Measurements from ENCODE around the gene OSBPL2. TPM values are rescaled to one million over a fixed set of nuclear protein-coding genes. Genes with fewer than 3 reads are reported as not detected.

OSBPL2 gene
- total RNA-seq, 1 donor from 2014 or later = 37.9 TPM

DNA sequence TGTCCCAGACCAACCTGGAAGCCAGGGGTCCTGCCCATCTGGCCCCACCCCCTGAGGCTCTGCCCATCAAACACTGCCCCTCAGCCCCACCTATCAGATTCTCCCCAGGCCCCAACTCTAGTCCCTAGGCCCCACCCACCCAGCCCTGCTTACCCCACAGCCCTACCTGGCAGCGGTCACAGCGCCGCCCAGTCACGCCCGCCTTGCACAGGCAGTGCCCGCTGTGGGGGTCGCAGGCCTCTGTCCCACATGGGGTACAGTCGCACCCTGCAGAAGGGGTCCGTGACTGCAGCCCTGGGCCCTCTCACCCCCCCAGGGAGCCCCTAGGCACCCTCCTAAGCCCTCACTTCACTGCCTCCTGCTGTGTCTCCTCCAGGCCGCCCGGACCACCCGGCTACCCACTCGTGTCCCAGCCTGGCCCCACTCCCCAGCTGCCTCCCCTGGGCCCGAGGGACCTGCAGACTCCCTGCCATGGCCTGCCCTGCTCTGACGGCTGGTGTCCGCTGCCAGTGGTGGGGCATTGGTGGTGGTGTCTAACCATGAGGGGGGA lies 84.2 kb downstream of the OSBPL2 start:
- intact Hi-C loops (cut with micrococcal nuclease) = no loop called here

DNA sequence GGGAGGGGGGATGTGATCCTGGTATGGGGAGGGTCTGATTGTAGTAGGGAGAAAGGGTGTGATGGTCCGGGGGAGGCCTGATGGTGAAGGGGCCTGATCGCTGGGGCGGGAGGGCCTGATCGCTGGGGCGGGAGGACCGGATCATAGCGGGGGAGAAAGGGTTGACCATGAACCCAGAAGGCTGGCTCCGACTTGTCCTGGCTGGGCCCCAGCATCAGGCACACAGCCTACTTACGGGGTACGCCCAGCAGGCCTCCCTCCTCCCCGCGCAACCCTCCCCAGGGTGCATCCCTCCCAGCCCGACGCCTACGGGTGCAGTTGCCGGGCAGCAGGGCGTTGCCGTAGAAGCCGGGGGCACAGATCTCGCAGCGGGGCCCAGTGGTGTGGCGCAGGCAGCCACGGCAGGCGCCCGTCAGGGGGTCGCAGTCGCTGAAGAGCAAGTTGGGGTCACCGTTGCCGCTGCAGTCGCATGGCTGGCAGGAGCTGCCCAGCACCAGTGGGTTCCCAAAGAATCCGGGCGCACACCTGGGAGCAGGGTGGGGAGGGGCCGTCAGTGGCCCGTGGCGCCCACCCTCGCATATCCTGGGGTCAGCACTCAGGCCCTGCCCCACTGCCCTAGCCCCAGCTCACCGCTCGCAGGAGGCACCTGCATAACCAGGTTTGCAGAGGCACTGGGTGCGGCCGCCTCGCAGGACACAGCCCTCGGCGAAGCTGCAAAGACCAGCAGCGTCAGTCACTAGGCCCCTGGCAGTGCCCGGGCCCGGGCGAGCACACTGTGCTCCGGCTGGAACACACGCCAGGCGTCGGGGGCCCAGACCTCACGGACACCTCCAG lies 85.0 kb downstream of the OSBPL2 start:
- intact Hi-C loops (cut with micrococcal nuclease) = no loop called here

DNA sequence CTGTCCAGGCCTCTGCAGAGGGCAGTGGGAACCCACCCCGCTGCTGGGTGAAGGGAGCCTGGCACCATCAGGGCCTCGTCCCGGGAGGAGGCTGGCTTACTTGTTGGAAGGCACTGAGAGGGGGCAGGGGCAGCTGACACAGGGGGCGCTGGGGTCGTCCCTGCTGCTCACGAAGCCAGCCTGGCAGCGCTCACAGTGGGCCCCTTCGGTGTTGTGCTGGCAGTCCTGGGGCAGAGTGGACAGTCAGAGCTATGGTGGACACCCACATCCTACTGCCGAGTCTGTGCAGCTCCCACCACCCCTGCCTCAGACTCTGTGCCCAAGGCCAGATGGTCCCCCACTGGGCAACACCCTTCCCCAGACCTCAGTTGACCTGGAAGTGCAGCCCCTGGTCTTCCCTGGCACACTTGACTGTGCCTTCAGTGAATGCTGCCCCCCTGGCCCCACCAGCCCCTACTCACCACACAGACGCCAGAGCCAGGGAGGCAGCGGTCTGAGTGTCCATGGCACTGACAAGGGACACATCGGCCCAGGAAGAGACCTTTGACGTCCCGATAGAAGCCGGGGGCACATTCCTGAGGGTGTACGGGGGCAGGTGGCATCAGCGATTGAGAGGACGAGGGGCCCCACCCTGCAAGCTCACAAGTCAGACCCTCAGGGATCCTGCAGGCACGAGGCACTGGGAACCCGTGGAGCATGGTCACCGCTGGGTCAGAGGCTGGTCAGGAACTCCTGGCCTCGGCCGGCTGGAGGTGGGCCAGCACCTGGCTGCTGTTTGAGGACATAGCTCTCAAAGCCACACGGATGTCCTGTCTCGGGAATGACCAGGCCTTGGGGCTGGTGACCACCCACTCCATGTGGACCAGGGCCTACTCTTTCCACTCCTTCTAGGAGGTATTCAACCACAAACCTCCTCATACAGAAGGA lies 85.9 kb downstream of the OSBPL2 start:
- intact Hi-C loops (cut with micrococcal nuclease) = no loop called here

DNA sequence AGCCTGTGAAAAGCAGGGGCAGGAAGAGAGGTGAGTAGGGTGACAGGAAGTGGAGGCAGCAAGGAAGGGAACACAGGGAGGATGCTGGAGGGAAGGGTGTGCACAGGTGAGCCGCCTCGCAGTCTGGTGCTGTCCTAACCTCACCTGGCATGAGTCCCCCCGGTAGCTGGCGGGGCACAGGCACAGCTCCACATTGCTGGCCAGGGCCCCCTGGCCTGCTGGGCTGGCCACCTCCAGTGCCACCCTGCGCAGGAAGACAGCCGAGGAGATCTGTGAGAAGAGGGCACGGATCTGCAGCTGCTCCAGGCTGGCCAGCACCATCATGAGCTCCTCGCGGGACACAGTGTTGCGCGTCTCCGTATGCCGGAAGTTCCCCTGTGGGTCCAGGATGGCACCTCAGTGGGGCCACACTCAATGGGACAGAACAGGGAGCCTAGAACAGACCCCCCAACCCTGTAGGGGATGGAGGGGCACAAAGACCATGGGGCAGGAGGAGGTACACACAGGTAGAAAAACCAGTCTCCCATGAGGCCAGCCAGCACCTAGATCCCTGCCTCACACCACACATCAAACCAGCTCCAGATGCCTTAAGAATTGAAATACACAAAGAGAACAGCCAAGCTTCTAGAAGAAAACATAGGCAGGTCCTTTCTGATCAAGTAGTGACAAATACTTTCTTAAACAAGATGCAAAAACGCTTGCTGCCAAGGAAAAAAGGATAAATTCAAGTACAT lies 87.0 kb downstream of the OSBPL2 start:
- intact Hi-C loops (cut with micrococcal nuclease) = no loop called here

DNA sequence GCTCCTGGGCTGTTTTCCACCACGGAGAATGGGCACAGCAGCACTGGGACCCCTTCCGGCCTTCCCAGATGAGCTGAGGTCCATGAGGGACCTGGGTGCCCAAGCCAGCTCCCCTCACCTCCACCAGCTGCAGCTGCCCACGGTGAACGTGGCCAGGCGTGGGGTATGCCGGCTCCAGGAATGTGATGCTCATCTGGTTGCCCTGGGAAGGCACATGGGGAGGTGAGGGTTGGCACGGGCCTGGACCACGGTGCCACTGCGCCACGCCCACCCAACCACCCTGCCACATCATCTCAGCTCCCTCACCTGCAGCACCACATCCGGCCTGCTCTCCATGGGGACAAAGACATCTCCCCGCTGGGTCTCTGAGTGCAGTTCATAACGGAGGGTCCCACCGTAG lies 88.2 kb downstream of the OSBPL2 start:
- intact Hi-C loops (cut with micrococcal nuclease) = no loop called here

DNA sequence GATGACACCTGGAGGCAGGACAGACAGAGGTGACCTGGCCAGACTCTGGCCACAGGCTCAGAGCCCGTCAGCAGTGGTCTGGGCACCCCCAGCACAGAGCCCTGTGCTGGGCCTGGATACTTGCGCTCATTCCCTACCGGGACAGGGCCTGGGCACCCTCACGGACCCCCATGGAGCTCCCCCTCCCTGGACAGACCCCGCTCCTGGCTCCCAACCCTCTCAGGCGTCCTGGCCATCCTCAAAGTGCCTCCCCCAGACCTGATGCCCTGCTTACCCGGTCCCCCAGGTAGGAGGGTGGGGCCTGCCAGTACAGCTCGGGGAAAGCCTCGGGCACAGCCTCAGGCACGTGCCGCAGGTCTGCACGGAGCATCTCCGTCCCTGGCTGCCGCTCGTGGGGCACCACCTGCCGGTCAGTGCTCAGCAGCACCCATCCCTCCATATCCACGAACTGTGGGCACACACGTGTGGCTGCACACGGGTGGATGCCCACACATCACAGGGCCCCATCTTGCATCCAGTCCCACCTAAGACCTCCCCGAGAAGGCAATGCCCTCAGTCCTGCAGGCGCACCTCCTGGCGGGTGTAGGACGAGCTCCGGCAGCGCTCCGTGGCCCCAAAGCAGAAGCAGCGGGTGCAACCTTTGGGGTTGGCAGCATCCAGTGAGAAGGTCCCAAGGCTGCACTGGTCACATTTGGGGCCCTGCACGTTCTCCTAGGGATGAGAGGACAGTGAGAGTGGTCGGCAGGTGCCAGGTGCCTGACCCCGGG lies 88.8 kb downstream of the OSBPL2 start:
- intact Hi-C loops (cut with micrococcal nuclease) = no loop called here

DNA sequence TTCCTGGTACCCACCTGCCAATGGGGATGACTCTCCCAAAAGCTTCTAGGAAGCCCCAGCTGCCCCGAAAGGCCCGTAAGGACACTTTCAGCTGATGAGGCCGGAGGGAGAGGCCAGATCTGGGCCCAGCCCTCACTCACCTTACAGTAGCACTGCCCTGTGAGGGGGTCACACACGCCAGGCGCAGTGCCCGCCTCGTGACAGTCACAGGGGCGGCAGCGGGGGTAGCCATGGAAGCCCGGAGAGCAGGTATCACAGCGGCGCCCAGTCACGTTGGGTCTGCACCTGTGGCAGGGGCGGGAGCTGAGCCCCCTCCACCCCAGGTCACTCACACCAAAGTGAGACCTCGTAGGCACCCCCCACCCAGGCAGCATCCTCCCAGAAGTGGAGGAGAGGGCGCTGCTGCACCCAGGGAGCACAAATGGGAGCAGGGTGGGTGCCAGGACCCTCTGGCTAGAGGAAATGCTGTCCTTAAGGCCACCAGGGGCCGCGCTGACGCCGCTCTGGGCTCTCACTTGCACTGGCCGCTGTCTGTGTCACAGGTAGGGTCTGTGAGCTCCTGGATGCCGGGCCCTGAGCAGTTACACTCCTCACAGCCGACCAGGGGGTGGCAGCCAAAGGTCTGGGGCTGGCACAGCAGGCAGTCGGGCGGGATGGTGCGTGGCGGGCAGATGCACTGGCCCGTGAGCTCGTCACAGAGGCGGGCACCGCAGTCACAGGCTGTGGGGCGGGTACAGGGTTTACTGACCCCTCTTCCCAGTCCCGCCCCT lies 89.6 kb downstream of the OSBPL2 start:
- intact Hi-C loops (cut with micrococcal nuclease) = no loop called here

DNA sequence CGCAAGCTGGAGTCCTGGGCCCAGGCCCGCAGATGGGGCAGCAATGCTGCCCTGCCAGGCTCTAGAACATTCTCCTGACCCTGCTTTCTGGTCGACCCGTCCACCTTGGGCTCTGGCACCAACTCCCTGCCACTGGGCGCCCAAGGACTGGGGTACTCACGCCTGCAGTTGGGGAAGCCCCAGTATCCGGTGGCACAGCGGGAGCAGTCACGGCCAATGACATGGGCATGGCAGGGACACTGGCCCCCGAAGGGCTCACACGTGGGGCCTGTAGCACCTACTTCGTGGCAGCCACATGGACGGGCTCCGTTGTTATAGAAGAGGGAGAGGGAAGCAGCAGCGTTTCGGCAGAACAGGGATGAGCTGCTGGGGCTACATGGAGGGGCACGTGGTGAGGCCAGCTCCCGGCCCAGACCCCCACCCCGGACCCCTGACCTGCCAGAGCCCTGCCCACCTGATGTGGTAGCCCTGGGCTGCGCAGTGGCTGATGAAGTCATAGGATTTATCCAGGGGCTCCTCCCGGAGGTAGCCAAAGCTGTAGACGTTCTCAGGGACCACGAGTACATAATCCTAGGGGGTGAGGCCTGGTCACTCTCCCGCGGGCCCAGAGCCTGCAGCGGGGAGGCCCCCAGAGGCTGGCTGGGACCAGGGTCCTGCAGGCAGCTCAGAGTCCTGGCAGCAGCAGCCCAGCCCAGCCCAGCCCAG lies 90.5 kb downstream of the OSBPL2 start:
- intact Hi-C loops (cut with micrococcal nuclease) = no loop called here

DNA sequence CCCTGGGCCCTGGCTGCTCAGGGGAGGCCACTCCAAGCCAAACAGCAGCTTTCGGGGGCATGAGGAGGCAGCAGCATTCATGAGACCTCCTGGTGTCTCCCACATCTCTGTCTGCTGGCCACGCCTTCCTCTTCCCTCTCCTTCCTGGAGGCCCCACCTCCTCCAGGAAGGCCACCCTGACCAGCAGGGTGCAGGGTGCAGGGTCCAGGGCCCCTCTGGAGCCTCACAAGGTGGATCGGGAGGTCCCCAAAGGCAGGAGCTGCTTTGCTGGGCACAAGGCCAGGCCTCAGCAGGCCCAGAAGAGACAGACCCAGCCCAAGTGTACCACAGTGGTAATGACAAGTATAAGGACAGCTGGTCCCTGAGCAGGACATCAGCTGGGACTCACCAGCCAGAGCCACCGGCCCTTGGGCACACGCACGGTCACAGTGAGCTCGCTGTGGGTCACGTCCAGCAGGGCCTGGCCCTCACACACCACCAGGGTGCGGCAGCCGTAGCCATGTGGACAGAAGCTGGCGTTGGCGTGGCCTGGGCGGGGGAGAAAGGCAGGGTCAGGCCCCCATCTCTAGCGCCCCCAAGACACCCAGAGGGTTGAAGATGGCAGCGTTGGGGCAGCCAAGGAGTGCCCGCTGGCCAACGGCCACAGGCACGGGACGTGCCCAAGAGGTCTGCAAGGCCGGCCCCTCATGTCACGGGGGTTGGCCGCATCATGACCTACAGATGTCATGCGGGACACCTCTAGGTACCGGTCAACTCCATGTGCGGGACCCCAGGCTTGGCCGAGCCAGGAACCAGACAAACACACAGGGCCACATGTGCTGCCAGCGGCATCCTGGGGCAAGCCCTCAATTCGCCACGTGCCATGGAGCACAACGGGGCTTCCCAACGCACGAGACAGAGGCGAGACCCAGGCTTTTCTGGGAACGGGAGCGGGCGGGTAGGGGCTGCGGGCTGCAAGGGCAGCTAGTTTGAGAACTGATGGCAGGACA lies 91.4 kb downstream of the OSBPL2 start:
- intact Hi-C loops (cut with micrococcal nuclease) = no loop called here

DNA sequence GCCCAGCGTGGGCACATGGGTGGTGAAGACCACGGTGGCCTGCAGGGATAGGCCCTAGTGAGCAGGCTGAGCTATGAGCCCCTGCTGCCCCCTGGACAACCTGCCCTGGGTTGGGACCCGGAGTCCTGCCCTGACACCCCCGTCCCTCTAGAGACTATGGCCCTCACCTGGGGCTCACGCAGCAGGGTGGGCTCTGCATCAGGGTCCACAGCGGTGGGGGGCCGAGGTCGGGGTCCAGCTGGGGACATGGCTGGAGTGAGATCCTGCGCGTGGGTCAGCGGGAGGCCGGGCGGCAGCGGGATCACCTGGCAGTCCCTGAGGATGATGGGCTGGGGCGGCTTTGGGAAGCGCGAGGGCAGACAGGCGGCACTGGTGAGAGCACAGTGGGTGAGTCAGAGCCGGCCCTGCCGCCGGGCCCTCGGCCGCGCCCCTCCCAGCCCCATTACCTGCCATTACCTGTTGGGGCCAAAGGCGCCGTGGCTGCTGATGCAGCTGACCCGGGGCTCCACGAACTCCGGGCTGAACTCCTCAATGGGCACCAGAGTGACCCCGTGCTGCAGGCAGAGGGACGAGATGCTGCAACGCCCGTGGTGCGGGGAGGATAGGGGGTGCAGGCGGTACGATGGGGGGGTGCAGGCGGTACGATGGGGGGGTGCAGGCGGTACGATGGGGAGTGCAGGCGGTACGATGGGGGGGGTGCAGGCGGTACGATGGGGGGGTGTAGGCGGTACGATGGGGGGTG lies 92.4 kb downstream of the OSBPL2 start:
- intact Hi-C loops (cut with micrococcal nuclease) = no loop called here

DNA sequence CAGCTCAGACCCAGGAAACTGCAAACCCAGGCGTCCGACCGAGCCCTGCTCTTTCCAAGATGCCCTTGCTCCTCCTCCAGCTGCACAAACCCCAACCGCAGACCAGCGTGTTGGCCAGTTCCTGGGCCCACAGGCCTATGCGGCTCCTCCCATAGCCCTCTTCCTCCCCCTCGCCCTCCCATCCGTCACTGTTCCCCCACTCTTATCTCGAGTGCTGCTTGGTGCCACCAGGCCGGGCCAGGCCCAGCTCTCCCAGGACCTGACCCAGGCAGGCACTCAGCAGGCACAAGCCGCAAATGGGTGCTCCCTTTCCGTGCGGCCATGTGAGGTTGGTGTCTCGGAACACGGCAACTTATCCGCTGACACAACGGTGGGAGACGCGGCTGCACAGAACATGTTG lies 93.0 kb downstream of the OSBPL2 start:
- intact Hi-C loops (cut with micrococcal nuclease) = no loop called here

DNA sequence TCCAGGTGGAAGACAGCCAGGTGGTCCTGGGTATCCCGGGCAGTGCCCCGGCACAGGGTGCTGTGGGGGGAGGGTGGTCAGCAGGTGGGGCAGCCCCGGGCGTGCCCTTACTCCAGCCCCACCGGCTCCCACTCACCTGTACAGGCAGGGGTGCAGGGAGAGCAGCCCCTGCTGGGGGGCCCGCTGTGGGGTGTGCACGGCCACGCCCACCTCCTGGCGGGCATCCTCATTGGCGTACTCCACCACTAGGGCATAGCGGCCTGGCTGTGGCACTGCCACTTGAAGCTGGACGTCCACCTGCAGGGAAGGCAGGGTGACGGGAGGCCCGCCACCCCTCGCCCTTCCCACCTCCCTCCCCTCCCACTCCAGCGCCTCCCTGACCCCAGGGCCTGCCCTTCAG lies 94.1 kb downstream of the OSBPL2 start:
- intact Hi-C loops (cut with micrococcal nuclease) = no loop called here

DNA sequence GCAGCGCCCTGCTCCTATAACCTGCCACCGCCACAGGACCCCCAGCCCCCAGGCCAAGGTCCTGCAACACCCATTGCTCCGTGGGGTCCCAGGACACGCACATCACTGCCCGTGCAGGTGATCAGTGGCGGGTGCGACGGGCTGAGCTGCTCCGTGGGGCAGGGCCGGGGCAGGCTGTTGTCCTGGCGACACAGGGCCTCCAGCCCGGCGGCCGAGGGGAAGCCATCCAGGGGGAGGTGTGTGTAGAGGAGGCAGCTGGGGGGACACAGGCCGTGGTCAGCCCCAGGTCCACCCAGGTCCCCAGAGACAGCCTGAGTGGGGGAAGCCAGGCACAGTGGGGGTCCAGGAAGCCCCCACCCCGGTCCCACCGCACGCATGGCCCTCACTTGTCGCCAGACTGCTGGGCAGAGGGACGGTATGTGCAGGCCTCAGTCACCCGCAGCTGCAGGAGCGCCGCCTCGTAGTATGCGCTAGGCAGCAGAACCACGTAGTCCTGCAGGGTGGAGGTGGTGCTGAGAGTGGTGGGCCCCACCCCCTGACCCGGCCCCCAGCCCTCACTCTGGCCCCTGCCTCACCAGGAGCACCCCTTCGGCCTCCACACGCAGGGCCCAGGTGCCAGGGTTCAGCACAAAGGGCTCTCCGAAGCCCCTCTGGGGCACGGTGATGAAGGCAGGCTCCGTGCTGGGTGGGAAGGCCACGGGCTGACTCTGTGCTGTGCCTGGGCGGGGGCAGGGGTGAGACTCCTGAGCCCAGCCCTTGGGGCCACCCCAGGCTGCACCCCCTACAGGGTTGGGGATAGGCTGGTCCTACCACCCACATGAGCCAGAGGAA lies 94.9 kb downstream of the OSBPL2 start:
- intact Hi-C loops (cut with micrococcal nuclease) = no loop called here

DNA sequence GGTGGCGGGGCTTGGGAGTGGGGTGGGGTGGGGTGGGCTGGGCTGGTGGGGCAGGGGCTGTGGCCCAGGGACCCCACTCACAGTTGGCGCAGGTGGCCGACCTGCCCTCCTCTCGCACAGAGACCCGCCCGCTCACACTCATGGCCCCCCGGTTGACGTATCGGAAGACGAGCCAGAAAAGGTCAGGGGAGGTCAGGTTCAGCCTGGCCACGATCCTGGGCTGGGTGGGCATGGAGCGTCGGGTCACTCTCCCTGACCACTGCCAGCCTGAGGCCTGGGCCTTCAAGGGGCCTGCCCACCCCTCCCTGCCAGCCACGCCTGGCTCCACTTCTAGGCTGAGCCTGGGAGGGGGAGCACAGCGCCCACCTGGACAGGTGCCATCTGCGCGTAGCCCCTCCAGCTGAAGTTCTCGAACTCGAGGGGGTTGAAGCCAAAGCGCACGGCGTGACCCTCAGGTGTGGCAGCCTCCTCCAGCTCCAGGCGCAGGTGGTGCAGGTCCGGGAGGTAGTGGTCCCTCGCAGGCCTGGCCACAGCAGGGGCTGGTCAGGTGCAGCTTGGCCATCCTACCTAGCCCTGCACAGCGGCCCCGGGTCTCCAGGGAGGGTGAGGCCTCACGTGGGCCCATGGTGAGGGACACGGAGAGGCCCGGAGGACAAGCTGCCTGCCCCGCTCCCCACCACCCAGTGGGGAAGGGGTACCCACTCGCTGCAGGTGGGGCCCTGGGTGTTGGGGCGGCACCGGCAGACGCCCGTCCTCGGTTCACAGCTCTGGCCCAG lies 95.7 kb downstream of the OSBPL2 start:
- intact Hi-C loops (cut with micrococcal nuclease) = no loop called here

DNA sequence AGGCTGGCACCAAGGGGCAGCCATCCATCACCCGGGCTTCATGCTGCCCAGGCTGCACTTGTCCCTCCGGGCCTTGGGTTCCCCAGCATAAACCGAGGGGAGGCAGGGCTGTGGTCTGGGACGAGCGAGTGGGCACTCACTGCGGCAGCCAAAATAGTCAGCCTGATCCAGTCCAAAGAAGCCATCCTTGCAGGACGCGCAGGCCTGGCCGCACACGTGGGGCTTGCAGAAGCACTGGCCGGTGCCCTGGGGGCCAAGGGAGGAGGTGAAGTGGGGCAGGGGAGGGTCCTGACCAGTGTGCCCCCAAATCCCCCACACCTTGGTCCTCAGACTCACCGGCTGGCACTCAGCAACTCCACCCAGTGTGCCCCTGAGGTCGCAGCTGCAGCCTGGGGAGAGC lies 96.6 kb downstream of the OSBPL2 start:
- intact Hi-C loops (cut with micrococcal nuclease) = no loop called here

DNA sequence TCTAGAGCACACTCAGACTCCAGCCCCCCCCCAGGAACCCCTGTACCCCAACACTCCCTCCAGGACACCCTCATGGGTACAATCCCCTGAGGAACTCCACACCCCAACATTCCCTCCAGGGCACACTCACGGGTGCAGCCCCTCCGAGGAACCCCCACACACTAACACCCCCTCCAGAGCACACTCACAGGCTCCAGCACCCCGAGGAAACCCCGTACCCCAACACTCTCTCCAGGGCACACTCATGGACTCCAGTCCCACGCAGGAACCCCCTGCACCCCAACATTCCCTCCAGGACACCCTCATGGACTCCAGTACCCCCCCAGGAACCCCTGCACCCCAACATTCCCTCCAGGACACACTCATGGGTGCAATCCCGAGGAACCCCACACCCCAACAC lies 97.2 kb downstream of the OSBPL2 start:
- intact Hi-C loops (cut with micrococcal nuclease) = no loop called here
